Measurements from ENCODE around the gene SALL3.

DNA sequence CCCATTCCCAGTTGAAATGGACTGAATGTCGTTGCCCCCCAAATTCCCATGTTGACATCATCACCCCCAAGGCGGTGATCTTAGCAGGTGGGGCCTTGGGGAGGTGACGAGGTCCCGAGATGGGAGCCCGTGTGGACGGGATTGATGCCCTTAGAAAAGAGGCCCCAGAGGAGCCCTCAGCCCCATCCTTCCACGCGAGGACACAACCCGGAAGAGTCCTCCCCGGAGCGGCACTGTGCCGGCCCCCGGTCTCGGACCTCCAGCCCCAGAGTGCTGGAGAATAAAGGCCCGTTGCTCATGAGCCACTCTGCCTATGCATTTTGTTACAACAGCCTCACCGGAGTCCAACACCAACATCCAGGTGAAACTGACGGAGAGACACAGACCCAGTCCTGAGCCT is 30.4 kb upstream of the SALL3 start:
- TF ChIP-seq CTCF (IDR thresholded peaks at IDR 0.05; ENCODE audit: insufficient read depth, low read depth, low read length), result no peak
- TF ChIP-seq EZH2 (IDR thresholded peaks at IDR 0.05; ENCODE audit: insufficient read depth, low read length), result no peak

Data from astrocyte (in vitro differentiated cells and primary cell).